GM19463 (cell line): ENCODE measurements around the gene SPN.
"Not testable (repeated sequence)": the region's sequence is repeated elsewhere in the genome, so short reads cannot be mapped to it uniquely, and the experiment has no call there.

ENCODE experiments used
- ATAC-seq: cut with Tn5 transposase; IDR thresholded peaks from one replicate; pipeline ENCODE4 v1.9.1; 2021; ENCODE audit warnings: mild to moderate bottlenecking, moderate library complexity; ENCODE audit not compliant: unreplicated experiment

SPN gene, protein sequence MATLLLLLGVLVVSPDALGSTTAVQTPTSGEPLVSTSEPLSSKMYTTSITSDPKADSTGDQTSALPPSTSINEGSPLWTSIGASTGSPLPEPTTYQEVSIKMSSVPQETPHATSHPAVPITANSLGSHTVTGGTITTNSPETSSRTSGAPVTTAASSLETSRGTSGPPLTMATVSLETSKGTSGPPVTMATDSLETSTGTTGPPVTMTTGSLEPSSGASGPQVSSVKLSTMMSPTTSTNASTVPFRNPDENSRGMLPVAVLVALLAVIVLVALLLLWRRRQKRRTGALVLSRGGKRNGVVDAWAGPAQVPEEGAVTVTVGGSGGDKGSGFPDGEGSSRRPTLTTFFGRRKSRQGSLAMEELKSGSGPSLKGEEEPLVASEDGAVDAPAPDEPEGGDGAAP

GRCh38 chr16:29663016-29663806 lies at the start of gene SPN:
Gene SPN (plus strand): TSS chr16:29663247. CDS start chr16:29663729, 482 bp downstream.
- no peak for ATAC-seq

GRCh38 chr16:29613307-29614057 lies 49.6 kb upstream of the SPN start:
- peak; percentile 45 for ATAC-seq

DNA sequence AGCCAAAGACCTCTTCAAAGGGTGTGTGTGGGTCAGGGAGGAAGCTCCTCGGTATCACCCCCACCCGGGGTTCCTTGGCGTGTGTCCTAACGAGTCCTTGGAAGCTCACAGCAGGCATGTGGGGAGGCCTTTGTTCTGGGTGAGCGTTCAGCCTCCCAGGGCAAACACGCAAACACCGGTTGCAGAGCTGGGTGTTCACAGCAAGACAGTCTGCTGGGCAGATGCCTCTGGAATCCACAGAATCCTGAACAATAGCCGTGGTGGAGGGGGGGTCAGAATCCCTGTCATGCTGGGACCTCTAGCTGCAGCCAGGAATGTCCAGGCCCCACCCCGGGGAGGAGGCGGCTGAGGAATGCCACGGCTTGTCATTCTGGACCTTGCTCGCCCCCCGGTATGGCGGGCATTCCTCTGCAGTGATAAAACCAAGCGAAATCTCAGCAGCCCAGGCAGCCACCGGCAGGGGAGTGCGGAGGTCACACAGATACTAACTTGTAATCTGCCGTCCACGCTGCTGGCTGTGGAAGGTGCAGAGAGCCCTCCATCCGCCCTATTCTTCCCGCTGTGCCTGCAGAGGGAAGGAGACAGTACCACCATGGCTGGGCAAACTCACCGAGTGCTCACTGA lies 48.2 kb upstream of the SPN start:
- ATAC-seq, result not testable (repeated sequence)

DNA sequence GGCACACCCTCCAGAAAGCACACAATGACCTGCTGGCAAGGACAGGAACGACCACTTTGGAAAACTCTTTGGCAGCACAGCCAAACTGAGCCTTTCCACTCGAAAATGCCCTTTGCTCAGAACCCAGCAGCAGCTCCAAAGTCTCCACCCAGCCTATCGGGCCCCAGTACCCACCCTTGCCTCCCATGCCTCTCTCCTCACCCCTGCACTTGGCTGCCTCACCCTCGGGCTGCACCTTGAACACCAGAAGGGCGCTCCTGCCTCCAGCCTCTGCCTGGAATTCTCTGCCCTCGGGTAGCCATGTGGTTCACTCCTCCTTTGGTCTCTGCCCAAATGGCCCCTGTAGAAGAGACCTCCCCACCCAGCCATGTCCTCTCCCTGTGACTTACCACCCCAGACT lies 46.9 kb upstream of the SPN start:
- not testable (repeated sequence) for ATAC-seq

GRCh38 chr16:29620591-29620990 lies 42.5 kb upstream of the SPN start:
- ATAC-seq, result not testable (repeated sequence)

- ATAC-seq, result not testable (repeated sequence)
These were observed 40.3 kb upstream of the SPN start for GRCh38 chr16:29622738-29623137.

GRCh38 chr16:29623253-29623652 lies 39.8 kb upstream of the SPN start:
- ATAC-seq, result not testable (repeated sequence)

DNA sequence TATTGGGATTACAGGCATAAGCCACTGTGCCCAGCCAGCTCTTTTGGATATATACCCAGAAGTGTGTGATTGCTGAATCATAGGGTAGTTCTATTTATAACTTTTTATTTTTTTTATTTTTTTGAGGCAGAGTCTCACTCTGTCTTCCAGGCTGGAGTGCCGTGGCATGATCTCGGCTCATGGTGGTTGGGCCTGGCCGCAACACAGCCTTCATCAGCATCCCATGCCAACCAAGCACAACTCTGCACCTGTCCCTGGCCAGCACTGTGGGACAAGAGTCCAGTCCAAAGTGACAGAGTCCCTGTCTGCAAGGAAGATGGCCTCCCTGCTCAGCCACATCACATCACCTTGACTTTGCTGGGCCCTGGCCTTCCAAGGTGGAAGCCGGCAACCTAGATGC lies 37.9 kb upstream of the SPN start:
- not testable (repeated sequence) for ATAC-seq

DNA sequence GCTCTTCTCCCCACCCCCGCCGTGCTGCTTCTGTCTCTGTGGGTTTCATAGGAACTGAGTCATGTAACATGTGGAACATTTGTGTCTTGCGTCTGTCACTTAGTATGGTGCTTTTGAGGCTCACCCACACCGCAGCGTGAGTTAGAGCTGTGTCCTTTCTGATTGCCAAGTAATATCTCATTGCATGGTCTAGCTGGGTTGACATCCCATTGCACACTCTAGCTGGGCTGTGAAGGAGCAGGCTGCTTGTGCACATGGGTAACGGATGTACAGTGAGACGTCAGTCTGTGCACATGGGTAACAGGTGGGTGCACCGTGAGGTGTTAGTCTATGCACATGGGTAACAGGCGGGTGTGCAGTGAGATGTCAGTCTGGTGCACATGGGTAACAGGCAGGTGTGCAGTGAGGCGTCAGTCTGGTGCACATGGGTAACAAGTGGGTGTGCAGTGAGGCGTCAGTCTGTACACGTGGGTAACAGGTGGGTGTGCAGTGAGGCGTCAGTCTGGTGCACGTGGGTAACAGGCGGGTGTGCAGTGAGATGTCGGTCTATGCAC lies 36.2 kb upstream of the SPN start:
- peak; percentile 76 for ATAC-seq

DNA sequence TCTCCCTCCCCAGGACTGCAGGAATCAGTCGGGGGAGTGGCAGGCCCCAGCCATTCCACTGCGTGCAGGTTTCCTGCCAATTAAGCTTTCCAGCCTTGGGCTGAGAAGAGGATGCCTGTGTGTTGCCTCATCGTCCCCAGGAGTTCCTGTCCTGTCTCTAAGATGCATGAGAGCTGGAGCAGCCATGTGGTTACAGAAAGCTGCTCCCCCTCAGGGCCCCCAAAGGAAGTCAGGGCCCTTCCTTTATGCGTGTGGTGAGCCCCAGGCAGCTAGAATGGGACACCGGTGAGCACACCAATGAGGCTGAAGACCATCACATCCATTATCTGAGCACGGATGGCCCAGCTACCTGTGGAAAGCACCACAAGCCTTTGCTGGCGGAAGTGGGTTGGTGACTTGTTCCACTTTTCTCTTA lies 35.4 kb upstream of the SPN start:
- ATAC-seq, result not testable (repeated sequence)

DNA sequence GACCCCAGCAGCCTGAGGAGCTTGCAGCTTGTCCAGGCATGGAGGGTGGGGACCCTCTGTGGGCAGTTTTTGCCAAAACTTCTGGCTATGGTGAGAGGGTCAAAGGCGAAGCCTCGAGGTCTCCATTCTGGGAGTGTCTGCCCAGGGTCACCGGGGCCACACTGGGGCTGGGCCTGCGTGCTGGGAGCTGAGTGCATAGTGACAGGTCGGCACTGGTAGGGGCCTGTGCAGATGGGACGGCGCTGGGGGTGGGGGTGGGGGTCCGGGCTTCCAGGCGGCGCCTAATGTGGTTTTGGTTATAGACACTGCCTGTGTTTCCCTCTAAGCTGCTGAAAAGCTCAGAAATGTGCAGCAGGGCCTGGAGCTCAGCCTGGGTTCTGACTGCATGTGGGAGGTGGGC lies 34.3 kb upstream of the SPN start:
- not testable (repeated sequence) for ATAC-seq

- not testable (repeated sequence) for ATAC-seq
These were observed 33.7 kb upstream of the SPN start for GRCh38 chr16:29629318-29629717.

GRCh38 chr16:29631658-29632057 lies 31.4 kb upstream of the SPN start:
- ATAC-seq, result not testable (repeated sequence)

DNA sequence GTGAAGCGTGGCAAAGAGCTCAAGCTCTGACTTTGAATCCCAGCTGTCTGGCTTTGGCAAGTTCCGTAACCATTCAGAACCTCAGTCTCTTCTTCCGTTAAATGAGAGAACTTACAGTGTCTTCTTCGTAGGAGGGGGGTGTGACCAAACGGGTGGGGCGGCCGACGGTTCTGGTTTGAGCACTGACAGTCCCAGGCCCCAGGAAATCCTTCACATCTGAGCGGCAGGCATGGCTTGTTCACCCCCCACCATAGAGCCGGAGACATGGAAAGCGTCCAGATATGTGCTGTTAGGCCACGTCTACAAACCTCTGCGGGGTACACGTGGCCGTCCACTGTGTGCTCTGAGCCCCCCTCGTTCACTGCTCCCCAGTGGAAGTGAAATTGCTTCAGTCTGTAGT lies 27.1 kb upstream of the SPN start:
- not testable (repeated sequence) for ATAC-seq

DNA sequence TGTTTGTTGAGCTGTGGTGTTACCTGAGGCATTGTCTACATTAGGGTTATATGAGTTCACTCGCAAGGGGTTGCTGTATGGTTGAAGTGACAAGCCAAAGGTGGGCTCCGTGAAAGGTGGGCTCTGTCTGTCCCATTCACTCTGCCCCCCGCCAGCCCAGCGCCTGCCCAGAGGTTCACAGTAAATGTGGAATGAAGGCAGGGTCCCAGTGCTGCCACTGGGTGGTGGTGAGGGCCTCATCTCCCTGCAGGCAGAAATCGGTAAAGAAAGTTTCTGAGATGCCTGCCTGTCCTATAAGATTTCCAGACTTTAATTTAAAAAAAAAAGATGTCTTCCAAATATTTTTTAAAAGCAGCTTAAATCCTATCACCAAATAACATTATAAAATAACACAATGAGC lies 26.7 kb upstream of the SPN start:
- not testable (repeated sequence) for ATAC-seq

- not testable (repeated sequence) for ATAC-seq
These were observed 24.3 kb upstream of the SPN start for GRCh38 chr16:29638751-29639150.

- ATAC-seq, result no peak
These were observed 21.5 kb upstream of the SPN start for GRCh38 chr16:29641561-29641960.

- ATAC-seq, result no peak
These were observed 19.5 kb upstream of the SPN start for GRCh38 chr16:29643596-29643995.

DNA sequence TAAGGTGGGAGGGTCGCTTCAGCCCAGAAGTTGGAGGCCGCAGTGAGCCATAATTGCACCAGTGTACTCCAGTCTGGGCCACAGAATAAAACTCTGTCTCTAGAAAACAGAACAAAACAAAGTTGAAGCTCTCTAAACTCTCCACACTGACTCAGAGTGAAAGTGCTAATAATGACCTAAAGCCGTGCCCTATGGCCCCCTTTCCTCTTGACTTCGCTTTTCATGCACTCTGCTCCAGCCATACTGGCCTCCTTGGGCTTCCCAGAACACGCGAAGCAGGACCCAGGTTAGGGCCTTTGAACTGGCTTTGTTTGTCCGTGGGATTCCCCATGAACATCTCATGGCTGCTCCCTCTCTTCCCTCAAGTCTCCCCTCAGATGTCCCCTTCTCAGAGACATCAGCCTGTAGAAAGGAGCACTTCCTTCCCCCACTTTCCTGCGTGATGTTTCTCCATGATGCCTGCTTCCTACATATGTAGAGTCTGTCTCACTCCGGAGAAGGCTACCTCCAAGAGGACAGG lies 18.6 kb upstream of the SPN start:
- peak; percentile 75 for ATAC-seq
